Ovary (tissue), 3 donors: Measurements from ENCODE around the gene SMAD9.

ENCODE experiments used
- CTCF ChIP-seq, 3 donors: fragments of 450-650 bp in 2 of 3; fragments of 200-600 bp in 1 of 3; IDR thresholded peaks; one replicate each; pipeline versions ENCODE4 v1.5.1 to v1.8.0; 2016 to 2022; ENCODE audit warnings: antibody characterized with exemption in 3 of 3, mild to moderate bottlenecking in 1 of 3
- EP300 ChIP-seq: sonication (generic); formaldehyde crosslinking; IDR thresholded peaks from one replicate; pipeline ENCODE4 v1.6.1; 2017; ENCODE audit warnings: antibody characterized with exemption
- POLR2A ChIP-seq: fragments of 450-650 bp; IDR thresholded peaks from one replicate; pipeline ENCODE4 v1.6.1; 2017; ENCODE audit warnings: antibody characterized with exemption, mild to moderate bottlenecking, moderate library complexity
- donor health status: DM: no; HTN: no; CAD: no.

GRCh38 chr13:36882829-36883390, 37.1 kb downstream of the SMAD9 start:
- TF ChIP-seq EP300 (no peak), CTCF (IDR thresholded peaks at IDR 0.05) (no peak), POLR2A (no peak)
